SK-N-SH (cell line): ENCODE measurements around the gene TFCP2L1. TPM values are rescaled to one million over a fixed set of nuclear protein-coding genes. Genes with fewer than 3 reads are reported as not detected.

Experiments
- CTCF ChIA-PET: fragments of 300-600, 350-600 bp; formaldehyde crosslinking; extraction: SDS; loops from one replicate; lab custom pipeline; 2021; lab: Yijun Ruan, JAX
- POLR2A ChIA-PET: fragments of 350-600 bp; sonication (Branson Sonifier 250); formaldehyde crosslinking; extraction: SDS; loops from one replicate; lab custom pipeline; 2020; ENCODE audit warnings: antibody characterized with exemption, inconsistent platforms; lab: Yijun Ruan, JAX
- DNase-seq: peaks from one replicate; pipeline ENCODE4 v3.0.0; 2012
- H2AFZ ChIP-seq: fragments of 200-600 bp; sonication (generic); 2 replicates; pipeline ENCODE4 v1.8.1; 2016; ENCODE audit warnings: antibody characterized with exemption, mild to moderate bottlenecking, low read depth
- H3F3A ChIP-seq: fragments of 200-600 bp; sonication (generic); replicated peaks from 2 replicates; pipeline ENCODE3; 2016; ENCODE audit warnings: antibody characterized with exemption, mild to moderate bottlenecking; ENCODE audit not compliant: insufficient read depth
- H3K27ac ChIP-seq, 2 experiments: fragments of 200-500 bp in 1 of 2; fragments of 200-600 bp in 1 of 2; sonication (Bioruptor generic) in 1 of 2; sonication (generic), shearing (Covaris generic) in 1 of 2; 2 replicates each; pipeline versions ENCODE4 v1.5.1 to v1.6.1; 2014 to 2016; ENCODE audit warnings: low read depth in 2 of 2, inconsistent platforms in 1 of 2, low read length in 1 of 2, mild to moderate bottlenecking in 1 of 2, mixed read lengths in 1 of 2
- H3K27me3 ChIP-seq: fragments of 200-600 bp; sonication (generic), shearing (Covaris generic); 2 replicates; pipeline ENCODE4 v1.6.1; 2016; ENCODE audit warnings: mixed run types; ENCODE audit not compliant: insufficient read depth
- H3K36me3 ChIP-seq, 2 experiments: fragments of 200-500 bp in 1 of 2; fragments of 200-600 bp in 1 of 2; sonication (Bioruptor generic) in 1 of 2; sonication (generic) in 1 of 2; replicated peaks in 1 of 2; 2 replicates each; pipeline versions ENCODE3 to v1.5.1; 2014 to 2016; ENCODE audit warnings: low read length in 1 of 2, mild to moderate bottlenecking in 1 of 2; ENCODE audit not compliant: insufficient read depth in 2 of 2, control insufficient read depth in 1 of 2
- H3K4me1 ChIP-seq, 2 experiments: fragments of 200-500 bp in 1 of 2; fragments of 200-600 bp in 1 of 2; sonication (Bioruptor generic) in 1 of 2; sonication (generic), shearing (Covaris generic) in 1 of 2; 2 replicates each; pipeline versions ENCODE4 v1.5.1 to v1.6.1; 2014 to 2016; ENCODE audit warnings: low read depth in 1 of 2, low read length in 1 of 2, mixed run types in 1 of 2; ENCODE audit not compliant: insufficient read depth in 2 of 2, control insufficient read depth in 1 of 2
- H3K4me2 ChIP-seq: fragments of 200-600 bp; sonication (generic), shearing (Covaris generic); 2 replicates; pipeline ENCODE4 v1.6.1; 2017; ENCODE audit warnings: mixed run types
- H3K4me3 ChIP-seq, 2 experiments: fragments of 200-500 bp in 1 of 2; fragments of 200-600 bp in 1 of 2; sonication (Bioruptor generic) in 1 of 2; sonication (generic), shearing (Covaris generic) in 1 of 2; 2 replicates each; pipeline versions ENCODE4 v1.5.1 to v1.8.1; 2014 to 2016; ENCODE audit warnings: low read depth in 2 of 2, inconsistent platforms in 1 of 2, low read length in 1 of 2, mild to moderate bottlenecking in 1 of 2, mixed read lengths in 1 of 2, moderate library complexity in 1 of 2
- H3K79me2 ChIP-seq: fragments of 200-600 bp; sonication (generic); 2 replicates; pipeline ENCODE4 v1.8.1; 2017; ENCODE audit warnings: mild to moderate bottlenecking; ENCODE audit not compliant: insufficient read depth
- H3K9ac ChIP-seq: fragments of 200-600 bp; sonication (generic); 2 replicates; pipeline ENCODE4 v1.6.1; 2017; ENCODE audit warnings: mixed run types
- H3K9me2 ChIP-seq: fragments of 200-600 bp; sonication (generic); 2 replicates; pipeline ENCODE4 v1.6.1; 2017; ENCODE audit warnings: mixed run types
- H3K9me3 ChIP-seq: fragments of 200-600 bp; sonication (generic); 2 replicates; pipeline ENCODE4 v1.6.1; 2017; ENCODE audit warnings: mixed run types, mild to moderate bottlenecking, moderate library complexity
- H4K20me1 ChIP-seq: fragments of 200-600 bp; sonication (generic); 2 replicates; pipeline ENCODE4 v1.6.1; 2017; ENCODE audit warnings: mild to moderate bottlenecking, mixed run types; ENCODE audit not compliant: insufficient read depth
- CTCF ChIP-seq: fragments of 200-600 bp; sonication (generic); IDR thresholded peaks from 2 replicates; pipeline ENCODE4 v1.6.1; 2017; ENCODE audit warnings: antibody characterized with exemption, mild to moderate bottlenecking, moderate library complexity
- FOXM1 ChIP-seq: IDR thresholded peaks from 2 replicates; pipeline ENCODE4 v1.4.0; 2012; ENCODE audit warnings: low read depth, mild to moderate bottlenecking
- GABPA ChIP-seq: IDR thresholded peaks from 2 replicates; pipeline ENCODE4 v1.4.0; 2012; ENCODE audit warnings: low read depth, mild to moderate bottlenecking
- GATA2 ChIP-seq: sonication (generic); formaldehyde crosslinking; IDR thresholded peaks from 2 replicates; pipeline ENCODE4 v1.5.0; 2020; ENCODE audit warnings: mild to moderate bottlenecking, missing genetic modification reagents
- JUND ChIP-seq: IDR thresholded peaks from 2 replicates; pipeline ENCODE4 v1.4.0; 2012
- NFIC ChIP-seq: IDR thresholded peaks from 2 replicates; pipeline ENCODE4 v1.4.0; 2012; ENCODE audit warnings: borderline replicate concordance
- RAD21 ChIP-seq: IDR thresholded peaks from 2 replicates; pipeline ENCODE4 v1.6.1; 2012; ENCODE audit warnings: mild to moderate bottlenecking, low read length
- REST ChIP-seq: IDR thresholded peaks from 2 replicates; pipeline ENCODE4 v1.6.1; 2012; ENCODE audit warnings: mild to moderate bottlenecking, low read depth, low read length, moderate library complexity
- RFX5 ChIP-seq: IDR thresholded peaks from 2 replicates; pipeline ENCODE4 v1.6.1; 2012; ENCODE audit warnings: mild to moderate bottlenecking, improper control_type of control experiment, low read length
- WGBS: methylation state at CpG from one replicate; pipeline ENCODE4 v1.1.6; 2017; ENCODE audit warnings: low lambda C conversion rate; 5-methylcytosine and 5-hydroxymethylcytosine counted together
- polyA plus RNA-seq, 3 experiments: library from polyadenylated mRNA; depleted of rRNA; stranded (reverse); fragments of >200 nt; gene quantifications; 2 replicates each; pipeline ENCODE4 v1.2.3, GENCODE V29; 2012
- TF ChIP-seq, protein P1 (sequence below): IDR thresholded peaks from 2 replicates; pipeline ENCODE4; 2012

Gene TFCP2L1
- polyA plus RNA-seq, 1 of the 3 experiments (the other 2 are of a cell fraction), result not detected

GRCh38 chr2:121217627-121218026, 67.4 kb downstream of the TFCP2L1 start:
- no peaks in the 10 kb centered on the region for H4K20me1 ChIP-seq
- H3K4me2 ChIP-seq, result no peak overlapping the region
- no peaks in the 10 kb centered on the region for H3K9me2 ChIP-seq
- H3K36me3 ChIP-seq, result no peaks in the 10 kb centered on the region
- CTCF ChIA-PET, result interaction anchor here (1.5 kb wide), 1 partner anchor 122 kb away, joined by 4 read pairs; no protein-coding TSS in a partner anchor
- TF ChIP-seq RFX5, result no peak
- no peak for TF ChIP-seq GABPA
- TF ChIP-seq GATA2, result no peak
- TF ChIP-seq JUND, result no peak
- TF ChIP-seq RAD21, result no peak
- TF ChIP-seq, all 33 proteins: peak for 0
- Histone ChIP-seq H3K9ac (no peak overlapping the region), H3K4me1 (no peaks in the 10 kb centered on the region), H3K27me3 (peaks cover 9% of the 10 kb centered on the region; the same call in 1 of the 2 replicates), H3K79me2 (no peaks in the 10 kb centered on the region), H3K27ac (no peak overlapping the region), H2AFZ (no peak overlapping the region), H3K9me3 (no peaks in the 10 kb centered on the region), H3F3A (no peaks in the 10 kb centered on the region), H3K4me3 (no peak overlapping the region)
- 47% methylated on average over 6 of the region's 10 CpGs for WGBS
- POLR2A ChIA-PET, result no interaction called here
- no peak for DNase-seq

- no peak for DNase-seq
- Histone ChIP-seq H3K27ac (no peak overlapping the region), H3K9me2 (no peaks in the 10 kb centered on the region), H3K27me3 (peaks cover 11% of the 10 kb centered on the region; the same call in 1 of the 2 replicates), H3K9me3 (no peaks in the 10 kb centered on the region), H2AFZ (no peak overlapping the region), H3K4me2 (no peak overlapping the region), H3K36me3 (no peaks in the 10 kb centered on the region), H3K79me2 (no peaks in the 10 kb centered on the region), H3K9ac (no peak overlapping the region), H3K4me1 (peaks cover 0 to 13% of the 10 kb centered on the region in 2 experiments; a peak in 1 of 4 replicates)
- 50% methylated on average over 10 of the region's 10 CpGs for WGBS
- POLR2A ChIA-PET, result no interaction called here
- TF ChIP-seq RFX5 (no peak), REST (no peak), FOXM1 (no peak), NFIC (no peak), JUND (no peak), CTCF (no peak)
- TF ChIP-seq, protein P1, sequence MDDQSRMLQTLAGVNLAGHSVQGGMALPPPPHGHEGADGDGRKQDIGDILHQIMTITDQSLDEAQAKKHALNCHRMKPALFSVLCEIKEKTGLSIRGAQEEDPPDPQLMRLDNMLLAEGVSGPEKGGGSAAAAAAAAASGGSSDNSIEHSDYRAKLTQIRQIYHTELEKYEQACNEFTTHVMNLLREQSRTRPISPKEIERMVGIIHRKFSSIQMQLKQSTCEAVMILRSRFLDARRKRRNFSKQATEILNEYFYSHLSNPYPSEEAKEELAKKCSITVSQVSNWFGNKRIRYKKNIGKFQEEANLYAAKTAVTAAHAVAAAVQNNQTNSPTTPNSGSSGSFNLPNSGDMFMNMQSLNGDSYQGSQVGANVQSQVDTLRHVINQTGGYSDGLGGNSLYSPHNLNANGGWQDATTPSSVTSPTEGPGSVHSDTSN, result no peak
- TF ChIP-seq, all 33 proteins: peak for 0
- H3K4me3 ChIP-seq, result no peak overlapping the region
- CTCF ChIA-PET, result no interaction called here
- H4K20me1 ChIP-seq, result no peaks in the 10 kb centered on the region
- no peaks in the 10 kb centered on the region for H3F3A ChIP-seq
These were observed 70.7 kb downstream of the TFCP2L1 start for GRCh38 chr2:121214296-121214695.
